Astrocyte of the cerebellum (primary cell): ENCODE data around the gene POU3F4.
A peak's percentile ranks its signal among the peaks of the same experiment; 100 is the strongest.

Source experiments
- DNase-seq: peaks from one replicate; pipeline ENCODE4 v3.0.0-alpha.2; 2011; ENCODE audit warnings: low read depth
- H3K4me3 ChIP-seq: 2 replicates; pipeline ENCODE4 v1.5.1; 2011; ENCODE audit warnings: mild to moderate bottlenecking, low read depth, low read length, moderate library complexity
- CTCF ChIP-seq: IDR thresholded peaks from 2 replicates; pipeline ENCODE4 v1.5.1; 2012; ENCODE audit warnings: low read length, low read depth, moderate library complexity, mild to moderate bottlenecking; ENCODE audit errors: missing control alignments
- in situ Hi-C: cut with HindIII; loops from 2 replicates; pipeline ENCODE4 v1.10.0; 2017; ENCODE audit warnings: low sequenced_read_pairs

Gene POU3F4

GRCh38 chrX:83508006-83508405 lies at the start of gene POU3F4:
Gene POU3F4, plus strand, starts transcription at chrX:83508290. Its CDS starts 35 bp downstream, at chrX:83508325.
- DNase-seq: peak; percentile 74
- no peak for TF ChIP-seq CTCF
- peak within 1 kb of the TSS; percentile 50 for H3K4me3 ChIP-seq
- in situ Hi-C loops: no loop called here

- TF ChIP-seq CTCF: peak; percentile 67
- peak; percentile 20 for DNase-seq
- H3K4me3 ChIP-seq: no peak overlapping the region
- in situ Hi-C loops: no loop called here
Measured at GRCh38 chrX:83469551-83469950, 38.5 kb upstream of the POU3F4 start.

- no peak overlapping the region for H3K4me3 ChIP-seq
Measured at GRCh38 chrX:83495898-83496297, 12.2 kb upstream of the POU3F4 start.

GRCh38 chrX:83501003-83501402 lies 7.1 kb upstream of the POU3F4 start:
- H3K4me3 ChIP-seq: no peak overlapping the region
- in situ Hi-C loops: no loop called here
- TF ChIP-seq CTCF: no peak
- no peak for DNase-seq

More at GRCh38 chrX:83495898-83496297, 12.2 kb upstream of the POU3F4 start:
- no peak for TF ChIP-seq CTCF
- no peak for DNase-seq
- in situ Hi-C loops: no loop called here

- no peak for DNase-seq
- no peak overlapping the region for H3K4me3 ChIP-seq
- TF ChIP-seq CTCF: peak; percentile 19
- in situ Hi-C loops: no loop called here
Measured at GRCh38 chrX:83501530-83501929, 6.6 kb upstream of the POU3F4 start.

GRCh38 chrX:83504721-83505479 lies 3.2 kb upstream of the POU3F4 start:
- peak overlapping the region; percentile 4 for H3K4me3 ChIP-seq
- in situ Hi-C loops: no loop called here

More at GRCh38 chrX:83504721-83505479, 3.2 kb upstream of the POU3F4 start:
- TF ChIP-seq CTCF: no peak
- no peak for DNase-seq
